HUES6 (cell line): ENCODE data around the gene PLXNB3.
"Not testable (repeated sequence)": the region's sequence is repeated elsewhere in the genome, so short reads cannot be mapped to it uniquely, and the experiment has no call there.

ENCODE experiments used
- H3K27ac ChIP-seq: 2 replicates; pipeline ENCODE4 v1.7.0; 2013; ENCODE audit warnings: low read depth, mild to moderate bottlenecking, low read length, inconsistent platforms
- H3K27me3 ChIP-seq: 2 replicates; pipeline ENCODE4 v1.6.1; 2013; ENCODE audit warnings: low read length; ENCODE audit not compliant: control insufficient read depth, insufficient read depth
- H3K36me3 ChIP-seq: 2 replicates; pipeline ENCODE4 v1.6.1; 2013; ENCODE audit warnings: low read length; ENCODE audit not compliant: control insufficient read depth, insufficient read depth
- H3K4me1 ChIP-seq: 2 replicates; pipeline ENCODE4 v1.6.1; 2013; ENCODE audit warnings: low read length; ENCODE audit not compliant: control insufficient read depth, insufficient read depth
- H3K4me3 ChIP-seq: 2 replicates; pipeline ENCODE4 v1.5.1; 2013; ENCODE audit warnings: low read depth, low read length
- H3K9ac ChIP-seq: one replicate; pipeline ENCODE4 v1.6.1; 2013; ENCODE audit warnings: mild to moderate bottlenecking, low read length
- H3K9me3 ChIP-seq: 2 replicates; pipeline ENCODE4 v1.6.1; 2013; ENCODE audit warnings: low read depth, low read length; ENCODE audit not compliant: control insufficient read depth, insufficient read depth

Gene PLXNB3

GRCh38 chrX:153725832-153726285 lies 38.2 kb upstream of the PLXNB3 start:
- Histone ChIP-seq H3K4me3 (peak overlapping the region; percentile 56; the same call in 1 of the 2 replicates), H3K4me1 (peaks cover 39% of the 10 kb centered on the region), H3K27ac (peak overlapping the region; percentile 86; the same call in 1 of the 2 replicates), H3K36me3 (peaks cover 18% of the 10 kb centered on the region), H3K9me3 (peaks cover 19% of the 10 kb centered on the region; the same call in 1 of the 2 replicates), H3K27me3 (no peaks in the 10 kb centered on the region), H3K9ac (peak overlapping the region; percentile 82)

DNA sequence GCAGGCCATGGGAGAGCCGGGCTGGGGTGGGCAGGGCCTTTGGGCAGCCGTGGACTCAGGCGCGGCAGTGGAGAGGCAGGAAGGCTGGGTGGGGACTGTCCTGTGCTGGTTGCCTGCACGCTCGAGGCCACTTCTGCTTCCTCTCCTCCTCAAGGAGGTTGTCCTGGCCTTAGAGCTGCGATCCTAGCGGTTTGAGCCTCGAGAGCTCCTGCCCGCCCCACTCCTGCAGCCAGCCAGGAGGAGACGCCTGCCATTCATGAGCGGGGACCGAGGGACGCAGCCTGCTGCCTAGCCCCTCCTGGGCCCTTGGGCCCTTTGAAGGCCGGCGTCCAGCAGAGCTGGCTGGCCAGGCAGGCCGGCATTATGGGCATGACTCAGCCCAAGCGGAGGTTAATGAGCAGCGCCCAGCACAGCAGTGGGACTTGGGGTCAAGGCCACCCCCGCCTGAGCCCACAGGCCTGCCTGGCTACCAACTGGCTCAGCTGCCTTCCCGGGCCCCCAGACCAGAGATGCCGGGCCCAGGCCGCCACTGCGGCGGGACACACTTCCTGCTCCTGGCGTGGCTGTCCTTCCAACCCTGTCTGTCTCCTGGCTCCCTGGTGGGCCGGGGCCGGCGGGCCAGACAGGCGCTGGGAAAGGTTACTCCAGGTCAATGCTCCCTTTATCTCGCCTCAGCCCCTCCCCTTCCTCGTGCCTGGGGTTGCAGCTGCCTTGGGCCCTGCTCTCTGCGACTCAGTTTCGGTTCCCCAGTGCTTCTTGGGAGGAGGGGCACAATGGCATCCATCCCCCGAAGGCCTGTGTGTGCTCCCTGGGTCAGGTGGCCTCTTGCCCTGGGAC lies 37.5 kb upstream of the PLXNB3 start:
- Histone ChIP-seq H3K36me3 (peaks cover 16% of the 10 kb centered on the region), H3K9ac (peak overlapping the region; percentile 82), H3K27ac (peak overlapping the region; percentile 86; the same call in 1 of the 2 replicates), H3K4me1 (peaks cover 39% of the 10 kb centered on the region), H3K4me3 (peak overlapping the region; percentile 56; the same call in 1 of the 2 replicates), H3K27me3 (no peaks in the 10 kb centered on the region), H3K9me3 (peaks cover 24% of the 10 kb centered on the region; the same call in 1 of the 2 replicates)

- H3K9ac ChIP-seq, result peak overlapping the region; percentile 79
- peaks cover 10% of the 10 kb centered on the region for H3K36me3 ChIP-seq
- peak overlapping the region; percentile 56; the same call in 1 of the 2 replicates for H3K4me3 ChIP-seq
- H3K27me3 ChIP-seq, result no peaks in the 10 kb centered on the region
- peak overlapping the region; percentile 86; the same call in 1 of the 2 replicates for H3K27ac ChIP-seq
- peaks cover 39% of the 10 kb centered on the region for H3K4me1 ChIP-seq
- H3K9me3 ChIP-seq, result peaks cover 33% of the 10 kb centered on the region; the same call in 1 of the 2 replicates
Observed at GRCh38 chrX:153727123-153727931, 36.7 kb upstream of the PLXNB3 start.

GRCh38 chrX:153728095-153728494 lies 36.0 kb upstream of the PLXNB3 start:
- Histone ChIP-seq H3K27me3 (no peaks in the 10 kb centered on the region), H3K36me3 (peaks cover 4% of the 10 kb centered on the region; the same call in 1 of the 2 replicates), H3K27ac (no peak overlapping the region), H3K4me3 (no peak overlapping the region), H3K9me3 (peaks cover 35% of the 10 kb centered on the region; the same call in 1 of the 2 replicates), H3K9ac (no peak overlapping the region), H3K4me1 (peaks cover 33% of the 10 kb centered on the region)

GRCh38 chrX:153728951-153729631 lies 35.0 kb upstream of the PLXNB3 start:
- H3K4me1 ChIP-seq, result peaks cover 33% of the 10 kb centered on the region
- H3K27ac ChIP-seq, result no peak overlapping the region
- peaks cover 4% of the 10 kb centered on the region; the same call in 1 of the 2 replicates for H3K36me3 ChIP-seq
- no peak overlapping the region for H3K4me3 ChIP-seq
- no peak overlapping the region for H3K9ac ChIP-seq
- peaks cover 38% of the 10 kb centered on the region; the same call in 1 of the 2 replicates for H3K9me3 ChIP-seq
- no peaks in the 10 kb centered on the region for H3K27me3 ChIP-seq

- Histone ChIP-seq H3K4me1 (peaks cover 32% of the 10 kb centered on the region), H3K9me3 (peaks cover 42% of the 10 kb centered on the region; the same call in 1 of the 2 replicates)
- not testable (repeated sequence) for H3K27ac ChIP-seq, H3K9ac ChIP-seq, H3K27me3 ChIP-seq, H3K4me3 ChIP-seq, H3K36me3 ChIP-seq
Observed at GRCh38 chrX:153730115-153730514, 33.9 kb upstream of the PLXNB3 start.

DNA sequence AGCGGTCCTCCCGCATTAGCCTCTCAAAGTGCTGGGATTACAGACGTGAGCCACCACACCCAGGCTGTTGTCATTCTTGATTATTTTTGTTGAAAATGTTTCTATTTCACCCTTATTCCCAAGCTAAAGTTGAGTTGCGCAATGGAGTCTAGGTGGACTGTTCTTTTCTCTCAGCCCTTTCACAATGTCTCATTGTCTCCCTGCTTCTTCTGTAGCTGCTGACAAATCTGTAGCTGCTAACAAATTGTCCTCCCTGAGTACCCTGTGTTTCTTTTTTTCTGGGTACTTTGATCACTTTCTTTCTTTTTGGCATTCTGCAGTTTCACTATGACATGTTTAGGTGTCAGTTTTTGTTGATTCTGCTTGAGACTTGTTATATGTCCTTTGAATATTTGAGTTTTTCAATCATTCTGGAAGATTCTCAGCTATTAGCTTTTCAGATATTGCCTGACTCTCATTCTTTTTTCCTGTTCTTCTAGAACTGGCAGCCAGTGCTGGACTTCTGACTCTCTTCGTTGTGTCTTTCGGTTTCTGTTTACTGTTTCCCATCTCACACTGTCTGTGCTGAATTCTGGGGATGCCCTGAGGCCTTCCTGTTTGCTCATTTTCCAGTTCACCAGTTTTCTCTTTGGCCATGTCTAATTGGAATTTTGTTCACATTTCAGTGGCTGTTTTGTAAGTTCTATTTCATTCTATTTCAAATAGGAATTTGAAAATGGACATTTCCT lies 32.8 kb upstream of the PLXNB3 start:
- Histone ChIP-seq H3K4me3 (no peak overlapping the region), H3K36me3 (peaks cover 4% of the 10 kb centered on the region; the same call in 1 of the 2 replicates), H3K27me3 (no peaks in the 10 kb centered on the region), H3K9ac (no peak overlapping the region), H3K9me3 (peaks cover 44% of the 10 kb centered on the region; the same call in 1 of the 2 replicates), H3K27ac (no peak overlapping the region), H3K4me1 (peaks cover 31% of the 10 kb centered on the region)

DNA sequence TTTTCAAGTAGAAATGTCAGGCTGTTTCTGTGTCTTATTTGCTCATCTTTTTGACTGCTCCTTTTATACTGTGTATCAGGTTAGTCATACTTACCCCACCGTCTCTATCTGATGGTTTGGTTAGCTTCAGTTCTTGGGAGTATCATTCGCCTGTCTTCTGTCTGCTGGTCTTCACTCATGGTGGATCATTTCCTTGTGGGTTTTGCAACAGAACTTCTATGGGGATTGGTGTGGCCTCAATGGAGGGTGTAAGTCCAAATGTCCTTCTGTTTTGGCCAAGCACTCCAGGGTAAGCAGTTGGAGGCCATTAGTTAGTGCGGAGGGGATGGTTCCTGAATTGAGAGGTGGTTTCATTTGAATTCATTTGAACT lies 32.2 kb upstream of the PLXNB3 start:
- no peak overlapping the region for H3K9ac ChIP-seq
- H3K4me3 ChIP-seq, result no peak overlapping the region
- peaks cover 6% of the 10 kb centered on the region; the same call in 1 of the 2 replicates for H3K36me3 ChIP-seq
- peaks cover 48% of the 10 kb centered on the region; the same call in 1 of the 2 replicates for H3K9me3 ChIP-seq
- H3K4me1 ChIP-seq, result peaks cover 29% of the 10 kb centered on the region
- H3K27me3 ChIP-seq, result no peaks in the 10 kb centered on the region
- no peak overlapping the region for H3K27ac ChIP-seq

- Histone ChIP-seq H3K36me3 (peaks cover 10% of the 10 kb centered on the region; the same call in 1 of the 2 replicates), H3K4me1 (peaks cover 23% of the 10 kb centered on the region), H3K4me3 (no peak overlapping the region), H3K9ac (no peak overlapping the region), H3K27me3 (no peaks in the 10 kb centered on the region), H3K9me3 (peaks cover 51% of the 10 kb centered on the region; the same call in 1 of the 2 replicates), H3K27ac (no peak overlapping the region)
Observed at GRCh38 chrX:153732401-153732800, 31.6 kb upstream of the PLXNB3 start.
